Memory B cell (primary cell): ENCODE data around the gene TRIM39.
"Not testable (repeated sequence)": the region's sequence is repeated elsewhere in the genome, so short reads cannot be mapped to it uniquely, and the experiment has no call there.

Source experiments
- ATAC-seq: fragments of 150-1000 bp; cut with Tn5 transposase; 2 replicates; pipeline ENCODE4 v1.10.0; 2021; ENCODE audit warnings: low read depth, mild to moderate bottlenecking, moderate library complexity
- DNase-seq, 2 donors: peaks; one replicate each; pipeline ENCODE4 v3.0.0; 2022; ENCODE audit warnings: low spot score in 2 of 2
- H3K27ac Mint-ChIP-seq: one replicate; pipeline ENCODE4 v1.8.0; 2022; ENCODE audit warnings: mild to moderate bottlenecking, moderate library complexity, mixed read lengths
- H3K27me3 Mint-ChIP-seq: one replicate; pipeline ENCODE4 v1.8.0; 2022; ENCODE audit warnings: mixed read lengths
- H3K36me3 Mint-ChIP-seq: one replicate; pipeline ENCODE4 v1.8.0; 2022; ENCODE audit warnings: mild to moderate bottlenecking, mixed read lengths
- H3K4me1 Mint-ChIP-seq: one replicate; pipeline ENCODE4 v1.8.0; 2022; ENCODE audit warnings: mixed read lengths
- H3K4me3 Mint-ChIP-seq: one replicate; pipeline ENCODE4 v1.8.0; 2022; ENCODE audit warnings: mild to moderate bottlenecking, moderate library complexity, mixed read lengths
- H3K9me3 Mint-ChIP-seq: one replicate; pipeline ENCODE4 v1.8.0; 2022; ENCODE audit warnings: mixed read lengths

The TRIM39 gene

GRCh38 chr6:30326526-30327231 is at the start of gene TRIM39:
TSS of gene TRIM39 (plus strand) at chr6:30326927. CDS start at chr6:30329318, 2,391 bp downstream.
- Mint-ChIP-seq H3K9me3 (no peaks in the 10 kb centered on the region), H3K36me3 (peaks cover 14% of the 10 kb centered on the region), H3K27me3 (no peaks in the 10 kb centered on the region), H3K27ac (peak within 1 kb of the TSS; percentile 99), H3K4me3 (peak within 1 kb of the TSS; percentile 95), H3K4me1 (peaks cover 38% of the 10 kb centered on the region)
- DNase-seq (peak; percentile 90 to 94), ATAC-seq (peak; percentile 71)

- not testable (repeated sequence) for DNase-seq, H3K4me3 Mint-ChIP-seq, H3K4me1 Mint-ChIP-seq, H3K27ac Mint-ChIP-seq, ATAC-seq, H3K27me3 Mint-ChIP-seq
- Mint-ChIP-seq H3K36me3 (peaks cover 20% of the 10 kb centered on the region), H3K9me3 (peaks cover 36% of the 10 kb centered on the region)
Measured at GRCh38 chr6:30280988-30281387, 45.7 kb upstream of the TRIM39 start.

- no peaks in the 10 kb centered on the region for H3K27me3 Mint-ChIP-seq
- peaks cover 43% of the 10 kb centered on the region for H3K9me3 Mint-ChIP-seq
- H3K4me3 Mint-ChIP-seq, result no peak overlapping the region
- H3K27ac Mint-ChIP-seq, result no peak overlapping the region
- H3K36me3 Mint-ChIP-seq, result peaks cover 27% of the 10 kb centered on the region
- no peaks in the 10 kb centered on the region for H3K4me1 Mint-ChIP-seq
- ATAC-seq (no peak), DNase-seq (no peak)
Measured at GRCh38 chr6:30282522-30282921, 44.2 kb upstream of the TRIM39 start.

- no peak for DNase-seq
- no peaks in the 10 kb centered on the region for H3K4me1 Mint-ChIP-seq
- H3K36me3 Mint-ChIP-seq, result peaks cover 32% of the 10 kb centered on the region
- no peak overlapping the region for H3K27ac Mint-ChIP-seq
- no peak for ATAC-seq
- no peaks in the 10 kb centered on the region for H3K27me3 Mint-ChIP-seq
- H3K4me3 Mint-ChIP-seq, result no peak overlapping the region
- peaks cover 40% of the 10 kb centered on the region for H3K9me3 Mint-ChIP-seq
Measured at GRCh38 chr6:30283761-30284160, 43.0 kb upstream of the TRIM39 start.

GRCh38 chr6:30287139-30287538 is 39.6 kb upstream of the TRIM39 start:
- Mint-ChIP-seq H3K9me3 (peaks cover 28% of the 10 kb centered on the region), H3K36me3 (peaks cover 51% of the 10 kb centered on the region), H3K27ac (no peak overlapping the region), H3K4me1 (no peaks in the 10 kb centered on the region), H3K27me3 (no peaks in the 10 kb centered on the region), H3K4me3 (no peak overlapping the region)
- ATAC-seq (no peak), DNase-seq (no peak)

- H3K27ac Mint-ChIP-seq, result no peak overlapping the region
- ATAC-seq (no peak), DNase-seq (no peak)
- H3K4me1 Mint-ChIP-seq, result peaks cover 3% of the 10 kb centered on the region
- H3K9me3 Mint-ChIP-seq, result no peaks in the 10 kb centered on the region
- peaks cover 30% of the 10 kb centered on the region for H3K36me3 Mint-ChIP-seq
- H3K4me3 Mint-ChIP-seq, result no peak overlapping the region
- H3K27me3 Mint-ChIP-seq, result no peaks in the 10 kb centered on the region
Measured at GRCh38 chr6:30295837-30296236, 30.9 kb upstream of the TRIM39 start.

- Mint-ChIP-seq H3K27ac (no peak overlapping the region), H3K9me3 (no peaks in the 10 kb centered on the region), H3K4me3 (no peak overlapping the region), H3K27me3 (no peaks in the 10 kb centered on the region), H3K4me1 (peaks cover 7% of the 10 kb centered on the region), H3K36me3 (peaks cover 32% of the 10 kb centered on the region)
- ATAC-seq, result no peak
- DNase-seq, result no peak
Measured at GRCh38 chr6:30304002-30304401, 22.7 kb upstream of the TRIM39 start.

GRCh38 chr6:30311101-30311500 is 15.6 kb upstream of the TRIM39 start:
- peaks cover 24% of the 10 kb centered on the region for H3K4me1 Mint-ChIP-seq
- H3K36me3 Mint-ChIP-seq, result peaks cover 40% of the 10 kb centered on the region
- H3K27ac Mint-ChIP-seq, result no peak overlapping the region
- ATAC-seq, result no peak
- no peaks in the 10 kb centered on the region for H3K9me3 Mint-ChIP-seq
- no peaks in the 10 kb centered on the region for H3K27me3 Mint-ChIP-seq
- H3K4me3 Mint-ChIP-seq, result no peak overlapping the region
- DNase-seq, result no peak

- Mint-ChIP-seq H3K4me3 (no peak overlapping the region), H3K36me3 (peaks cover 40% of the 10 kb centered on the region), H3K9me3 (no peaks in the 10 kb centered on the region), H3K27me3 (no peaks in the 10 kb centered on the region), H3K27ac (no peak overlapping the region), H3K4me1 (peaks cover 24% of the 10 kb centered on the region)
- DNase-seq (no peak), ATAC-seq (no peak)
Measured at GRCh38 chr6:30311671-30312070, 15.1 kb upstream of the TRIM39 start.

- DNase-seq (no peak), ATAC-seq (no peak)
- H3K36me3 Mint-ChIP-seq, result peaks cover 36% of the 10 kb centered on the region
- no peaks in the 10 kb centered on the region for H3K27me3 Mint-ChIP-seq
- H3K4me1 Mint-ChIP-seq, result peaks cover 25% of the 10 kb centered on the region
- H3K27ac Mint-ChIP-seq, result no peak overlapping the region
- no peaks in the 10 kb centered on the region for H3K9me3 Mint-ChIP-seq
- H3K4me3 Mint-ChIP-seq, result no peak overlapping the region
Measured at GRCh38 chr6:30312266-30312665, 14.5 kb upstream of the TRIM39 start.

GRCh38 chr6:30312676-30313321 is 13.9 kb upstream of the TRIM39 start:
- DNase-seq, result no peak
- H3K27me3 Mint-ChIP-seq, result no peaks in the 10 kb centered on the region
- H3K36me3 Mint-ChIP-seq, result peaks cover 40% of the 10 kb centered on the region
- no peak overlapping the region for H3K4me3 Mint-ChIP-seq
- no peak for ATAC-seq
- peaks cover 30% of the 10 kb centered on the region for H3K4me1 Mint-ChIP-seq
- H3K9me3 Mint-ChIP-seq, result no peaks in the 10 kb centered on the region
- H3K27ac Mint-ChIP-seq, result no peak overlapping the region

GRCh38 chr6:30315156-30315555 is 11.6 kb upstream of the TRIM39 start:
- Mint-ChIP-seq H3K27ac (no peak overlapping the region), H3K27me3 (no peaks in the 10 kb centered on the region), H3K9me3 (no peaks in the 10 kb centered on the region), H3K4me3 (no peak overlapping the region), H3K4me1 (peaks cover 35% of the 10 kb centered on the region), H3K36me3 (peaks cover 26% of the 10 kb centered on the region)
- DNase-seq (no peak), ATAC-seq (no peak)

GRCh38 chr6:30317913-30318589 is 8.7 kb upstream of the TRIM39 start:
- H3K4me3 Mint-ChIP-seq, result no peak overlapping the region
- H3K4me1 Mint-ChIP-seq, result peaks cover 43% of the 10 kb centered on the region
- peak overlapping the region; percentile 73 for H3K27ac Mint-ChIP-seq
- DNase-seq, result no peak
- H3K27me3 Mint-ChIP-seq, result no peaks in the 10 kb centered on the region
- no peaks in the 10 kb centered on the region for H3K9me3 Mint-ChIP-seq
- ATAC-seq, result no peak
- peaks cover 24% of the 10 kb centered on the region for H3K36me3 Mint-ChIP-seq

- DNase-seq (no peak), ATAC-seq (no peak)
- no peaks in the 10 kb centered on the region for H3K9me3 Mint-ChIP-seq
- H3K4me3 Mint-ChIP-seq, result no peak overlapping the region
- H3K36me3 Mint-ChIP-seq, result peaks cover 16% of the 10 kb centered on the region
- H3K4me1 Mint-ChIP-seq, result peaks cover 43% of the 10 kb centered on the region
- H3K27ac Mint-ChIP-seq, result peak overlapping the region; percentile 18
- H3K27me3 Mint-ChIP-seq, result no peaks in the 10 kb centered on the region
Measured at GRCh38 chr6:30319146-30319835, 7.4 kb upstream of the TRIM39 start.
